GM19193 (cell line): ENCODE results near the gene CCL11.

Source experiments
- POLR2A ChIP-seq: IDR thresholded peaks from 4 replicates; pipeline ENCODE4 v1.6.1; 2011; ENCODE audit not compliant: insufficient read depth, insufficient read length; ENCODE audit errors: extremely low read depth

Gene CCL11

GRCh38 chr17:34283571-34283970 lies 2.0 kb upstream of the CCL11 start:
- TF ChIP-seq POLR2A: no peak

- no peak for TF ChIP-seq POLR2A
Measured at GRCh38 chr17:34287875-34288274, 2.3 kb downstream of the CCL11 start.

GRCh38 chr17:34290586-34290985 lies 5.0 kb downstream of the CCL11 start:
- TF ChIP-seq POLR2A: no peak

GRCh38 chr17:34291721-34292348 lies 6.3 kb downstream of the CCL11 start:
- no peak for TF ChIP-seq POLR2A

- no peak for TF ChIP-seq POLR2A
Measured at GRCh38 chr17:34299027-34299426, 13.5 kb downstream of the CCL11 start.

GRCh38 chr17:34299956-34300577 lies 14.5 kb downstream of the CCL11 start:
- TF ChIP-seq POLR2A: no peak

GRCh38 chr17:34300652-34301370 lies 15.3 kb downstream of the CCL11 start:
- no peak for TF ChIP-seq POLR2A

GRCh38 chr17:34301986-34302385 lies 16.4 kb downstream of the CCL11 start:
- no peak for TF ChIP-seq POLR2A

GRCh38 chr17:34302636-34303035 lies 17.1 kb downstream of the CCL11 start:
- no peak for TF ChIP-seq POLR2A

- no peak for TF ChIP-seq POLR2A
Measured at GRCh38 chr17:34303606-34304005, 18.1 kb downstream of the CCL11 start.

GRCh38 chr17:34305061-34305460 lies 19.5 kb downstream of the CCL11 start:
- TF ChIP-seq POLR2A: no peak

GRCh38 chr17:34305606-34306005 lies 20.1 kb downstream of the CCL11 start:
- TF ChIP-seq POLR2A: no peak

- TF ChIP-seq POLR2A: no peak
Measured at GRCh38 chr17:34306466-34306865, 20.9 kb downstream of the CCL11 start.

- TF ChIP-seq POLR2A: no peak
Measured at GRCh38 chr17:34307110-34307509, 21.6 kb downstream of the CCL11 start.

- TF ChIP-seq POLR2A: no peak
Measured at GRCh38 chr17:34308371-34308770, 22.8 kb downstream of the CCL11 start.

- TF ChIP-seq POLR2A: no peak
Measured at GRCh38 chr17:34311291-34311690, 25.7 kb downstream of the CCL11 start.
